KBM-7 (cell line): Measurements from ENCODE around the gene SSRP1.
"Not testable (repeated sequence)": the region's sequence is repeated elsewhere in the genome, so short reads cannot be mapped to it uniquely, and the experiment has no call there.

ENCODE experiments used
- DNase-seq: peaks from one replicate; pipeline ENCODE4 v3.0.0-alpha.2; 2015
- in situ Hi-C: fragments of 300-500 bp; cut with MboI; formaldehyde crosslinking; loops from 2 replicates; pipeline ENCODE4 v1.14.3; 2020; ENCODE audit warnings: low sequenced_read_pairs, low pct_unique_long_range_greater_than_20kb, mixed read lengths

SSRP1 gene

GRCh38 chr11:57361420-57361819 lies 25.7 kb upstream of the SSRP1 start:
- DNase-seq, in situ Hi-C loops: not testable (repeated sequence)

- in situ Hi-C loops = no loop called here
- no peak for DNase-seq
Measured at GRCh38 chr11:57360991-57361390, 25.3 kb upstream of the SSRP1 start.

GRCh38 chr11:57359896-57360690 lies 24.4 kb upstream of the SSRP1 start:
- in situ Hi-C loops = no loop called here
- no peak for DNase-seq

- DNase-seq = no peak
- in situ Hi-C loops = no loop called here
Measured at GRCh38 chr11:57359396-57359795, 23.7 kb upstream of the SSRP1 start.

- in situ Hi-C loops = no loop called here
- DNase-seq = no peak
Measured at GRCh38 chr11:57358991-57359390, 23.3 kb upstream of the SSRP1 start.

- no peak for DNase-seq
- in situ Hi-C loops = no loop called here
Measured at GRCh38 chr11:57358543-57358961, 22.9 kb upstream of the SSRP1 start.

GRCh38 chr11:57357856-57358255 lies 22.2 kb upstream of the SSRP1 start:
- in situ Hi-C loops = no loop called here

GRCh38 chr11:57357310-57357709 lies 21.6 kb upstream of the SSRP1 start:
- no peak for DNase-seq
- in situ Hi-C loops = no loop called here

More at GRCh38 chr11:57357856-57358255, 22.2 kb upstream of the SSRP1 start:
- no peak for DNase-seq

GRCh38 chr11:57356268-57356667 lies 20.6 kb upstream of the SSRP1 start:
- in situ Hi-C loops = no loop called here
- no peak for DNase-seq

- in situ Hi-C loops = no loop called here
- peak; percentile 84 for DNase-seq
Measured at GRCh38 chr11:57354699-57355098, 19.0 kb upstream of the SSRP1 start.

GRCh38 chr11:57353852-57354251 lies 18.2 kb upstream of the SSRP1 start:
- DNase-seq = no peak
- in situ Hi-C loops = no loop called here

- DNase-seq = no peak
- in situ Hi-C loops = no loop called here
Measured at GRCh38 chr11:57353446-57353845, 17.8 kb upstream of the SSRP1 start.

GRCh38 chr11:57353036-57353435 lies 17.3 kb upstream of the SSRP1 start:
- no peak for DNase-seq
- in situ Hi-C loops = no loop called here

- in situ Hi-C loops = loop anchor here (10.0 to 25.0 kb wide), 2 partner anchors 65 to 1163 kb away; partner anchors contain the start of gene OR5B21
- peak; percentile 58 for DNase-seq
Measured at GRCh38 chr11:57349491-57350274, 14.0 kb upstream of the SSRP1 start.

GRCh38 chr11:57348636-57349313 lies 13.1 kb upstream of the SSRP1 start:
- in situ Hi-C loops = loop anchor here (10.0 to 25.0 kb wide), 2 partner anchors 64 to 1164 kb away; partner anchors contain the start of gene OR5B21
- no peak for DNase-seq

GRCh38 chr11:57348052-57348451 lies 12.4 kb upstream of the SSRP1 start:
- no peak for DNase-seq
- in situ Hi-C loops = loop anchor here (10.0 to 25.0 kb wide), 2 partner anchors 63 to 1164 kb away; partner anchors contain the start of gene OR5B21

- in situ Hi-C loops = loop anchor here (10.0 to 25.0 kb wide), 2 partner anchors 63 to 1165 kb away; partner anchors contain the start of gene OR5B21
Measured at GRCh38 chr11:57347336-57347735, 11.6 kb upstream of the SSRP1 start.

GRCh38 chr11:57345555-57346211 lies 10.0 kb upstream of the SSRP1 start:
- DNase-seq = peak; percentile 74
- in situ Hi-C loops = loop anchor here (10.0 to 25.0 kb wide), 2 partner anchors 61 to 1167 kb away; partner anchors contain the start of gene OR5B21

More at GRCh38 chr11:57347336-57347735, 11.6 kb upstream of the SSRP1 start:
- no peak for DNase-seq

- in situ Hi-C loops = loop anchor here (10.0 to 25.0 kb wide), 2 partner anchors 60 to 1167 kb away; partner anchors contain the start of gene OR5B21
- no peak for DNase-seq
Measured at GRCh38 chr11:57344826-57345225, 9.1 kb upstream of the SSRP1 start.
